Measurements from ENCODE around the gene ADGRF5. TPM values are rescaled to one million over a fixed set of nuclear protein-coding genes. Genes with fewer than 3 reads are reported as not detected.

The ADGRF5 gene
- total and polyA plus RNA-seq, 2 donors (not counting 3 experiments of a cell fraction or from before 2014, with no cell fraction given): 26.3 to 50.0 TPM

- intact Hi-C loops (cut with micrococcal nuclease) (no loop called here), dilution Hi-C loops (cut with MboI; ENCODE audit: extremely low pct_ligation_motif_present, low sequenced_read_pairs) (no loop called here)
- Histone ChIP-seq H3K9me1 (replicated peaks; ENCODE audit: control insufficient read depth, extremely low read depth, insufficient read depth, low read length) (no peaks in the 10 kb centered on the region), H3K4me2 (ENCODE audit: insufficient read depth, low read length) (no peak overlapping the region), H3K27ac (ENCODE audit: insufficient read depth, low read depth, low read length) (no peak overlapping the region), H3K36me3 (ENCODE audit: control insufficient read depth in 2 of 2, extremely low read depth in 1 of 2, insufficient read depth in 2 of 2, low read length in 2 of 2) (no peaks in the 10 kb centered on the region), H3K4me3 (replicated peaks in 1 of 3; ENCODE audit: insufficient read depth in 1 of 3, low read depth in 1 of 3, low read length in 3 of 3) (no peak overlapping the region), H3K9me3 (replicated peaks; ENCODE audit: control insufficient read depth, insufficient read depth, low read length) (no peaks in the 10 kb centered on the region), H3K4me1 (ENCODE audit: control insufficient read depth, extremely low read depth, insufficient read depth, low read length) (peaks cover 41% of the 10 kb centered on the region), H3K27me3 (ENCODE audit: control insufficient read depth in 2 of 2, insufficient read depth in 2 of 2, low read length in 2 of 2) (no peaks in the 10 kb centered on the region), H3K79me2 (ENCODE audit: control insufficient read depth, insufficient read depth, low read length) (no peaks in the 10 kb centered on the region), H2AFZ (ENCODE audit: low read depth, low read length) (no peak overlapping the region), H4K20me1 (replicated peaks; ENCODE audit: control insufficient read depth, extremely low read depth, insufficient read depth, low read length) (no peaks in the 10 kb centered on the region), H3K9ac (replicated peaks; ENCODE audit: extremely low read depth, insufficient read depth, low read length) (no peak overlapping the region)
- ChIA-PET CTCF (no interaction called here), POLR2A (no interaction called here)
- TF ChIP-seq GATA2 (IDR thresholded peaks at IDR 0.05; ENCODE audit: insufficient read depth, insufficient read length, low read depth, low read length): no peak
- no peak for TF ChIP-seq EZH2 (IDR thresholded peaks at IDR 0.05; ENCODE audit: borderline replicate concordance, low read depth, low read length, severe bottlenecking)
- no peak for TF ChIP-seq POLR2AphosphoS5 (IDR thresholded peaks at IDR 0.05; ENCODE audit: insufficient read depth, low read depth, low read length)
- TF ChIP-seq FOS (IDR thresholded peaks at IDR 0.05; ENCODE audit: borderline replicate concordance, insufficient read depth, low read length): no peak
- TF ChIP-seq CTCF (IDR thresholded peaks at IDR 0.05; ENCODE audit: extremely low read depth in 1 of 2, insufficient read depth in 1 of 2, low read depth in 1 of 2, low read length in 2 of 2): no peak
- no peak for TF ChIP-seq POLR2A (IDR thresholded peaks at IDR 0.05; ENCODE audit: low read depth, low read length)
- TF ChIP-seq, protein P1, sequence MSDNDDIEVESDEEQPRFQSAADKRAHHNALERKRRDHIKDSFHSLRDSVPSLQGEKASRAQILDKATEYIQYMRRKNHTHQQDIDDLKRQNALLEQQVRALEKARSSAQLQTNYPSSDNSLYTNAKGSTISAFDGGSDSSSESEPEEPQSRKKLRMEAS (IDR thresholded peaks at IDR 0.05; ENCODE audit: insufficient read depth, insufficient read length): no peak
- DNase-seq (ENCODE audit: low read depth, low spot score) (no peak), FAIRE-seq (no peak)
- BruUV-seq (replicated peaks): no TSS peak
These were observed 6.4 kb downstream of the ADGRF5 start for GRCh38 chr6:46915380-46915779.
